NCI-H2171 treated with DMSO at 0.1 percent for 48 hours (cell line): Measurements from ENCODE around the gene ZHX3.

Experiments used
- DNase-seq: peaks from one replicate; lab custom pipeline; 2025; lab: John Stamatoyannopoulos, UW

The ZHX3 gene

GRCh38 chr20:41187668-41188067 is 129.9 kb downstream of the ZHX3 start:
- no peak for DNase-seq

- no peak for DNase-seq
Observed at GRCh38 chr20:41185013-41185757, 132.3 kb downstream of the ZHX3 start.

- DNase-seq = no peak
Observed at GRCh38 chr20:41183831-41184230, 133.7 kb downstream of the ZHX3 start.

GRCh38 chr20:41183391-41183790 is 134.1 kb downstream of the ZHX3 start:
- DNase-seq = no peak

GRCh38 chr20:41182296-41183212 is 135.0 kb downstream of the ZHX3 start:
- DNase-seq = no peak

- DNase-seq = no peak
Observed at GRCh38 chr20:41181567-41181966, 136.0 kb downstream of the ZHX3 start.

GRCh38 chr20:41180599-41181333 is 136.8 kb downstream of the ZHX3 start:
- DNase-seq = no peak

- no peak for DNase-seq
Observed at GRCh38 chr20:41179961-41180360, 137.6 kb downstream of the ZHX3 start.

- DNase-seq = no peak
Observed at GRCh38 chr20:41178904-41179432, 138.6 kb downstream of the ZHX3 start.

GRCh38 chr20:41178495-41178894 is 139.0 kb downstream of the ZHX3 start:
- no peak for DNase-seq

- DNase-seq = no peak
Observed at GRCh38 chr20:41177636-41178035, 139.9 kb downstream of the ZHX3 start.

- DNase-seq = no peak
Observed at GRCh38 chr20:41176711-41177552, 140.6 kb downstream of the ZHX3 start.

GRCh38 chr20:41175727-41176330 is 141.7 kb downstream of the ZHX3 start:
- no peak for DNase-seq

- no peak for DNase-seq
Observed at GRCh38 chr20:41175201-41175651, 142.3 kb downstream of the ZHX3 start.

GRCh38 chr20:41174782-41175181 is 142.7 kb downstream of the ZHX3 start:
- DNase-seq = no peak

GRCh38 chr20:41174373-41174772 is 143.2 kb downstream of the ZHX3 start:
- DNase-seq = no peak

- DNase-seq = no peak
Observed at GRCh38 chr20:41173791-41174341, 143.7 kb downstream of the ZHX3 start.

GRCh38 chr20:41173161-41173721 is 144.3 kb downstream of the ZHX3 start:
- DNase-seq = peak; percentile 54

GRCh38 chr20:41172296-41173140 is 145.0 kb downstream of the ZHX3 start:
- no peak for DNase-seq
